NCI-H82 (cell line): ENCODE measurements around the gene TC2N.
"Not testable (repeated sequence)": the region's sequence is repeated elsewhere in the genome, so short reads cannot be mapped to it uniquely, and the experiment has no call there.

Source experiments
- DNase-seq: peaks from one replicate; lab custom pipeline; 2025; lab: John Stamatoyannopoulos, UW

The TC2N gene

GRCh38 chr14:91753501-91754128 is 113.7 kb downstream of the TC2N start:
- DNase-seq = no peak

- DNase-seq = no peak
These were observed 114.4 kb downstream of the TC2N start for GRCh38 chr14:91752961-91753360.

- no peak for DNase-seq
These were observed 115.6 kb downstream of the TC2N start for GRCh38 chr14:91751719-91752118.

GRCh38 chr14:91750634-91751198 is 116.6 kb downstream of the TC2N start:
- DNase-seq = no peak

- peak; percentile 3 for DNase-seq
These were observed 117.5 kb downstream of the TC2N start for GRCh38 chr14:91749868-91750267.

- DNase-seq = no peak
These were observed 119.3 kb downstream of the TC2N start for GRCh38 chr14:91748049-91748448.

- DNase-seq = no peak
These were observed 122.0 kb downstream of the TC2N start for GRCh38 chr14:91745344-91745743.

GRCh38 chr14:91744068-91744480 is 123.3 kb downstream of the TC2N start:
- DNase-seq = peak; percentile 30

GRCh38 chr14:91743305-91743653 is 124.1 kb downstream of the TC2N start:
- no peak for DNase-seq

GRCh38 chr14:91742621-91743304 is 124.6 kb downstream of the TC2N start:
- DNase-seq = peak; percentile 2

- not testable (repeated sequence) for DNase-seq
These were observed 127.5 kb downstream of the TC2N start for GRCh38 chr14:91739867-91740266.

- DNase-seq = no peak
These were observed 129.7 kb downstream of the TC2N start for GRCh38 chr14:91737619-91738018.

GRCh38 chr14:91732859-91733477 is 134.4 kb downstream of the TC2N start:
- no peak for DNase-seq

- no peak for DNase-seq
These were observed 134.9 kb downstream of the TC2N start for GRCh38 chr14:91732439-91732838.

GRCh38 chr14:91731986-91732385 is 135.3 kb downstream of the TC2N start, which contains the start of gene CATSPERB:
Gene CATSPERB (minus strand): TSS chr14:91732086. CDS start chr14:91729479, 2,607 bp downstream.
- no peak for DNase-seq

- no peak for DNase-seq
These were observed 136.3 kb downstream of the TC2N start for GRCh38 chr14:91731018-91731417.

GRCh38 chr14:91729756-91730155 is 137.6 kb downstream of the TC2N start:
- no peak for DNase-seq
